Renal cortex interstitium (tissue), 11 donors: ENCODE results near the gene ALK. TPM values are rescaled to one million over a fixed set of nuclear protein-coding genes. Genes with fewer than 3 reads are reported as not detected.

Experiments used
- DNase-seq, 11 donors: peaks; one replicate each; pipeline ENCODE4 v3.0.0-alpha.2; 2013; ENCODE audit warnings: low read depth in 9 of 11, low spot score in 4 of 11; ENCODE audit errors: extremely low read depth in 1 of 11
- polyA plus RNA-seq, 3 donors: library from polyadenylated mRNA; unstranded; fragments of 120-200 nt; gene quantifications; one replicate each; pipeline ENCODE4 v1.2.1, GENCODE V29; 2013; ENCODE audit not compliant: insufficient read length in 3 of 3

Gene ALK
- polyA plus RNA-seq, 3 donors: 0.17 to 0.60 (median 0.35) TPM

GRCh38 chr2:29351916-29352591, 569.3 kb downstream of the ALK start:
- no peak for DNase-seq

DNA sequence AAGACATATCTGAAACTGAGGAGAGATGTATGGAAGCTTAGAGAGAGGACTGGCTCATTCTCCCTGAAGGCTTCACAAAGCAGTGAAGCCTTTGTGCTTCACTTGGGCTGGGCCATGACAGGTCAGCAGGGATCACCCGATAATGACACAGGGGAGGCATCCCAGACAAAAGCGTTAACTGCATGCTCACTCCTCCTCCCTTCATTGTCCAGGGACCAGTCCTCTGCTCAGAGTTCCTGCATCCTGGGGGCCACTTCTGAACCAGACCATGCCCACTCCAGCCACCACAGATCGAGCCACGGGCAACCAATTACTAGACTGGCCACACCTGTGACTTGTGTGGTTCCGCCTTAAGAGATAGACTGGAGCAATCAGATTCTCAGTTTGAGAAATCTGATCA, 570.1 kb downstream of the ALK start:
- no peak for DNase-seq

- DNase-seq: no peak
Observed at GRCh38 chr2:29349316-29350030, 571.9 kb downstream of the ALK start.

GRCh38 chr2:29347774-29348461, 573.5 kb downstream of the ALK start:
- no peak for DNase-seq

DNA sequence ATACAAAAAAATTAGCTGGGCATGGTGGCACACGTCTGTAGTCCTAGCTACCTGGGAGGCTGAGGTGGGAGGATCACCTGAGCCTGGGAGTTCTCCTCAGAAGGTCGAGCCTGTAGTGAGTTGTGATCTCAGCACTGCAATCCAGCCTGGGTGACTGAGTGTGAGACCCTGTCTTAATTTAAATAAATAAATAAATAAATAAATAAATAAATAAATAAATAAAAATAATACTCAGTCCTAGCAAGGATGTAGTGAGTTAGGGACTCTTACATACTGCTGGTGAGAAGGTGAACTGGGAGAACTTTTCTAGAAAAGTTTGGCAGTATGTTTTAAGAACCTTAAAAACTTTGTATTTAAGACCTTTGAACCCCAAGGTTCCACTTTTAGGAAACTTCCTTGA, 576.1 kb downstream of the ALK start:
- DNase-seq: no peak

- no peak for DNase-seq
Observed at GRCh38 chr2:29343830-29344229, 577.6 kb downstream of the ALK start.

- DNase-seq: peak in 8 of 11 donors; percentile 36 to 83 (median 62)
Observed at GRCh38 chr2:29336341-29337241, 584.8 kb downstream of the ALK start.

GRCh38 chr2:29335396-29335795, 586.0 kb downstream of the ALK start:
- DNase-seq: no peak

GRCh38 chr2:29334706-29335105, 586.7 kb downstream of the ALK start:
- peak in 9 of 11 donors; percentile 20 to 79 (median 41) for DNase-seq

- DNase-seq: no peak
Observed at GRCh38 chr2:29332540-29332939, 588.8 kb downstream of the ALK start.

DNA sequence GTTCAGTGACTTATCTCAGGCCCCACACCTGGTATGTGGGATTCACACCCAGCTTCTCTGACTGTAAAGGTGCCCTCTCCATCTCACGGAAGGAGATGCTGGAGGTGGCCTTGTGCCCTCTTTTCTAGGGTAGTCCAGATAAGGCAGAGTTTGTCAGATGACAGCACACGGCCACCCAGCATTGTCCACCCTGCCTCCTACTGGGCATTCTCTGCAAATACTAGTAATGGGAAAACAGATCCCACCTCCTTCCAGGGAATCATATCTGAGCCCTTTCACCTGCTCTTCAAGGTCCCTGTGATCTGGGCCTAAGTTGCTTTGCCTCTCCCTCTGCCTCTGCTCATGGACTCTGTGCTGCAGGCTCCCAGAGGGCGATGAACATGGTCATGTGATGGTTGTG, 591.5 kb downstream of the ALK start:
- no peak for DNase-seq

- DNase-seq: no peak
Observed at GRCh38 chr2:29326926-29327325, 594.5 kb downstream of the ALK start.

GRCh38 chr2:29325544-29325943, 595.8 kb downstream of the ALK start:
- no peak for DNase-seq

- DNase-seq: no peak
Observed at GRCh38 chr2:29323961-29324360, 597.4 kb downstream of the ALK start.

DNA sequence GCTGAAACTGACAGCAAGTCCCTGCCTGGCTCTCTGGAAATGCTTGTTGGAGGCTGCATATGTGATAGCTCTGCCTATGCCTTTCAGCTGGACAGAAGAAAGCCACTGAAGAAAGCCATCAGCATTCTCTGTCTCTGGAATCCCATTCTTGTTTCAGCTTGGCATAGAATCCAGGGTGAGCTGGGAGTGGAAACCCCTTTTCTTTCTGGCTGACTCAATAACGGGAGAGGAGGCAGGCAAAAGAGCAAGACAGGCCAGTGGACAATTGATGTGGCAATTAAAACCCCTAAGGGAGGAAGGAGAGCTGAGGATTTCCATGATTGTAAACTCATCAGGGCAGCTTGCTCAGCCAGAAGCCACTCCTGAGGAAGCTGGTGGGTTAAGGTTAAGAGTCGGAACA, 598.1 kb downstream of the ALK start:
- no peak for DNase-seq

DNA sequence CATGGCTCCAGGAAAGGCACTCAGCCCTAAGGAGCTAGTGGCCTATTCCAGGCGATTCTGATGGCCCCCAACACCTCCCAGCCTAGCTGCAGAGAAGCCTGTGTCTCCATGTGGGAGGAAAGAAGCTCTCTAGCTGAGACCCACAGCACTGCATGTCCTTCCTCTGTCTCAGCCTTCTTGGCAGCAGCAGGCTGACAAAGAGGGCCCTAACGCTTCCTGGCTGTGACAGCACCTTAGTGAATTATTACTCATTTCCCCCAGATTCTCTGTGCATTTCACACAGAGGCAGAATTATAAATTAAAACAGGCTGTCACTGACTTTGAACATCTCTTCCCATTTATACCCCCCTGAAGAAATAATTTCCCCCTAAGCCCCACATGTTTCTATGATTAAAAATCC, 599.4 kb downstream of the ALK start:
- no peak for DNase-seq

DNA sequence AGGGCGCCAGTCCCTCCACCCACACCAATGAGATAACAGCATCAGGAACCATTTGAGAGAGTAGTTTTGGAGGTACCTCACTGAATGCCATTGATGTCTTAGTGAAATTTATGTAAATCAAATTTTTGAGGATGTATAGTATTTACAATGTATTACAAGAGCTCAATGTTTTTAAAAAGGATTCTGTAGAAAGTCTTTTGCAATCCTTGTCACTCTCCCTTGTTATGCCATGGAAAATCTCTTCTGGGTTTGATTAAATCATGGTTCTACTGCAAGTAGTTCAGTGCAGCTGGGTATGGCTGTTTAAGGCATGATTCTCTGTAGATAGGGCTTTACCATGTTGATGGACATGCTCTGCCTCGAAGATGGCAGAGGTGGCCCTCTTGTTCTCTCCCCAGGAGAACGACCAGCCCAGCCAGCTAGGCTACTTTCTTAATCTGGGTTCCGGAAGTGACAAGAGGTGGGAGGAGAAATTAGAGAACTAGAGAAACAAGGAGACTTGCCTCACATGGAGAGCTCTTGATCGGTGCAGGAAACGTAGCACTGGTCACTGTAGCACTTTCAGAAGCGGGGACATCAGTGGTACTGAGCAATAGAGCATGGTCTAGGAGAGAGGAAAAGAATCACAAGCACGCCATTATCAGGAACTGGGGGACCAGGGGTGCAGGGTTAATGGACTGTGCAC, 603.4 kb downstream of the ALK start:
- DNase-seq: no peak

- DNase-seq: no peak
Observed at GRCh38 chr2:29317077-29317517, 604.3 kb downstream of the ALK start.
